ENCODE measurements around the gene ADGRV1.

- no peak for TF ChIP-seq CTCF (IDR thresholded peaks at IDR 0.05)
- no peak for TF ChIP-seq EP300 (IDR thresholded peaks at IDR 0.05; ENCODE audit: low read depth)
- no peak for TF ChIP-seq POLR2AphosphoS5 (IDR thresholded peaks at IDR 0.05)
Measured at GRCh38 chr5:90655423-90655822, 96.8 kb downstream of the ADGRV1 start.
